OCI-LY7 (cell line): ENCODE measurements around the gene ZNF804A.

Source experiments
- EZH2phosphoT487 ChIP-seq: fragments of 200-600 bp; sonication (generic); IDR thresholded peaks from 2 replicates; pipeline ENCODE4 v1.6.1; 2018; ENCODE audit warnings: low read depth, borderline replicate concordance, mild to moderate bottlenecking, mixed run types, antibody characterized with exemption, low read length, moderate library complexity, mixed read lengths
- TF ChIP-seq, protein P1 (sequence below): fragments of 200-600 bp; sonication (generic); conservative IDR thresholded peaks from 2 replicates; pipeline ENCODE4 v1.5.1; 2014; ENCODE audit warnings: mild to moderate bottlenecking, antibody characterized with exemption, low read length, moderate library complexity, mixed read lengths

DNA sequence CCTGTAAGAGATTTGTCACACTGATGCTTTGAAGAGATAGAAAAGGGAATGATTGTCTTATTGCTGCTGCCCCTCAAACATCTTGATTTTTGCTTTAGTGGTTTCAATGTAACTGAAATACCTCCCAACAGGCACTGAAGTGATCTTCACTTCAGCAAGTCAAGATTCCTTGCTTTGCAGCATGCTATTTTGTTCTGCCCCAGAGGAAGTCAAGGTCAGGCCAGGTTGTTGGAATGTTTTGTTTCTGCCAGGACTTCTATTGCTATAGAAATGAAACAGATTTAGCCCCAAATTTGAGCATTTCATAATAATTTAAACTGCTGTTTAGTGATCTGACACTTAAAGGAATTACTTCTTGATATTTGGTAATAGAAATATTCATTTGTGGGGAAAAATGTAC is 277.6 kb downstream of the ZNF804A start:
- TF ChIP-seq, protein P1, sequence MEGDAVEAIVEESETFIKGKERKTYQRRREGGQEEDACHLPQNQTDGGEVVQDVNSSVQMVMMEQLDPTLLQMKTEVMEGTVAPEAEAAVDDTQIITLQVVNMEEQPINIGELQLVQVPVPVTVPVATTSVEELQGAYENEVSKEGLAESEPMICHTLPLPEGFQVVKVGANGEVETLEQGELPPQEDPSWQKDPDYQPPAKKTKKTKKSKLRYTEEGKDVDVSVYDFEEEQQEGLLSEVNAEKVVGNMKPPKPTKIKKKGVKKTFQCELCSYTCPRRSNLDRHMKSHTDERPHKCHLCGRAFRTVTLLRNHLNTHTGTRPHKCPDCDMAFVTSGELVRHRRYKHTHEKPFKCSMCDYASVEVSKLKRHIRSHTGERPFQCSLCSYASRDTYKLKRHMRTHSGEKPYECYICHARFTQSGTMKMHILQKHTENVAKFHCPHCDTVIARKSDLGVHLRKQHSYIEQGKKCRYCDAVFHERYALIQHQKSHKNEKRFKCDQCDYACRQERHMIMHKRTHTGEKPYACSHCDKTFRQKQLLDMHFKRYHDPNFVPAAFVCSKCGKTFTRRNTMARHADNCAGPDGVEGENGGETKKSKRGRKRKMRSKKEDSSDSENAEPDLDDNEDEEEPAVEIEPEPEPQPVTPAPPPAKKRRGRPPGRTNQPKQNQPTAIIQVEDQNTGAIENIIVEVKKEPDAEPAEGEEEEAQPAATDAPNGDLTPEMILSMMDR = no peak
- TF ChIP-seq EZH2phosphoT487 = no peak
